HepG2 (cell line): Measurements from ENCODE around the gene ZNF584. TPM values are rescaled to one million over a fixed set of nuclear protein-coding genes. Genes with fewer than 3 reads are reported as not detected.

ENCODE experiments used
- ATAC-seq: fragments of 200-7000 bp; cut with Tn5 transposase; 3 replicates; pipeline ENCODE4 v1.9.1; 2020; ENCODE audit warnings: mild to moderate bottlenecking, moderate library complexity
- BruUV-seq: library from RNA; stranded (reverse); fragments of 400-500 nt; replicated peaks from 2 replicates; lab custom pipeline; 2021; lab: Mats Ljungman, UMichigan
- CTCF ChIA-PET: fragments of 300-600 bp; formaldehyde crosslinking; extraction: SDS; loops from one replicate; lab custom pipeline; 2021; ENCODE audit warnings: low total read pairs, inconsistent platforms, low intra/inter-chr PET ratio; lab: Yijun Ruan, JAX
- POLR2A ChIA-PET: fragments of 350-600 bp; sonication (Branson Sonifier 250); formaldehyde crosslinking; loops from one replicate; lab custom pipeline; 2020; ENCODE audit warnings: antibody characterized with exemption, inconsistent platforms; lab: Yijun Ruan, JAX
- DNase-seq: peaks from one replicate; pipeline ENCODE4 v3.0.0-alpha.2; 2015; ENCODE audit warnings: low spot score
- FAIRE-seq: peaks from 3 replicates; lab custom pipeline; 2011; peaks lifted over from hg19 to GRCh38; lab: Jason Lieb, UNC
- H2AFZ ChIP-seq: one replicate; pipeline ENCODE4 v1.6.1; 2011; ENCODE audit warnings: low read length, inconsistent platforms
- H3K27ac ChIP-seq: fragments of 300-600 bp; 3 replicates; pipeline ENCODE4 v1.8.0; 2011; ENCODE audit warnings: mixed run types, mild to moderate bottlenecking, mixed read lengths, low read length, inconsistent platforms; ENCODE audit not compliant: insufficient read depth; ENCODE audit errors: extremely low read length
- H3K27me3 ChIP-seq, 2 experiments: fragments of 200-600 bp in 1 of 2; 2 replicates in 1 of 2; 3 replicates in 1 of 2; pipeline versions ENCODE4 v1.6.0 to v1.8.0; 2011; ENCODE audit warnings: low read length in 2 of 2, mild to moderate bottlenecking in 2 of 2, moderate library complexity in 2 of 2, inconsistent platforms in 1 of 2; ENCODE audit not compliant: insufficient read depth in 2 of 2, control insufficient read depth in 1 of 2
- H3K36me3 ChIP-seq, 2 experiments: fragments of 200-600 bp in 1 of 2; replicated peaks in 1 of 2; 2 replicates in 1 of 2; 3 replicates in 1 of 2; pipeline versions ENCODE4 v1.5.1 to v1.8.0; 2011; ENCODE audit warnings: low read length in 2 of 2, inconsistent platforms in 1 of 2; ENCODE audit not compliant: insufficient read depth in 2 of 2, control insufficient read depth in 1 of 2
- H3K4me1 ChIP-seq: 2 replicates; pipeline ENCODE4 v1.5.1; 2012; ENCODE audit warnings: low read length, inconsistent platforms; ENCODE audit not compliant: insufficient read depth
- H3K4me2 ChIP-seq: 2 replicates; pipeline ENCODE4 v1.6.0; 2011; ENCODE audit warnings: low read depth, low read length, inconsistent platforms
- H3K4me3 ChIP-seq, 3 experiments: fragments of 200-600 bp in 1 of 3; sonication (generic), shearing (Covaris generic) in 1 of 3; replicated peaks in 1 of 3; 2 replicates each; pipeline ENCODE4 v1.5.1; 2011 to 2016; ENCODE audit warnings: low read length in 3 of 3, inconsistent platforms in 2 of 3, low read depth in 2 of 3, mild to moderate bottlenecking in 2 of 3, control low read depth in 1 of 3, mixed read lengths in 1 of 3; ENCODE audit not compliant: insufficient read depth in 1 of 3
- H3K79me2 ChIP-seq: one replicate; pipeline ENCODE4 v1.6.1; 2011; ENCODE audit warnings: low read length, inconsistent platforms; ENCODE audit not compliant: insufficient read depth
- H3K9ac ChIP-seq: 2 replicates; pipeline ENCODE4 v1.6.0; 2011; ENCODE audit warnings: mild to moderate bottlenecking, low read depth, low read length, inconsistent platforms; ENCODE audit not compliant: insufficient read depth
- H3K9me3 ChIP-seq: 2 replicates; pipeline ENCODE4 v1.5.1; 2012; ENCODE audit warnings: mild to moderate bottlenecking, low read length
- H4K20me1 ChIP-seq: 2 replicates; pipeline ENCODE4 v1.6.0; 2011; ENCODE audit warnings: inconsistent platforms, mild to moderate bottlenecking, low read length, moderate library complexity; ENCODE audit not compliant: insufficient read depth
- ATF2 ChIP-seq: sonication (generic); formaldehyde crosslinking; IDR thresholded peaks from 2 replicates; pipeline ENCODE4 v1.4.0; 2020; ENCODE audit warnings: missing genetic modification reagents
- ELK4 ChIP-seq: sonication (generic); formaldehyde crosslinking; IDR thresholded peaks from 2 replicates; pipeline ENCODE4 v1.9.0; 2021; ENCODE audit warnings: missing genetic modification reagents, borderline replicate concordance
- HOXA5 ChIP-seq: sonication (generic); formaldehyde crosslinking; IDR thresholded peaks from 2 replicates; pipeline ENCODE4 v1.4.0; 2020; ENCODE audit warnings: missing genetic modification reagents
- ISL2 ChIP-seq: sonication (generic); formaldehyde crosslinking; IDR thresholded peaks from 2 replicates; pipeline ENCODE4 v1.5.0; 2020; ENCODE audit warnings: missing genetic modification reagents
- MED13 ChIP-seq: sonication (generic); formaldehyde crosslinking; IDR thresholded peaks from 2 replicates; pipeline ENCODE4 v1.5.0; 2020; ENCODE audit warnings: missing genetic modification reagents
- NKX3-1 ChIP-seq: sonication (generic); formaldehyde crosslinking; IDR thresholded peaks from 2 replicates; pipeline ENCODE4 v1.5.0; 2020; ENCODE audit warnings: missing genetic modification reagents
- NR2F1 ChIP-seq, 2 experiments: fragments of 450-650 bp in 1 of 2; formaldehyde crosslinking in 1 of 2; IDR thresholded peaks; 2 replicates each; pipeline versions ENCODE4 v1.5.0 to v1.6.1; 2016 to 2020; ENCODE audit warnings: mild to moderate bottlenecking in 1 of 2, missing compliant biosample characterization in 1 of 2, missing genetic modification reagents in 1 of 2, moderate library complexity in 1 of 2
- TEF ChIP-seq: sonication (generic); formaldehyde crosslinking; IDR thresholded peaks from 2 replicates; pipeline ENCODE4 v1.5.0; 2020; ENCODE audit warnings: missing genetic modification reagents
- TFE3 ChIP-seq: IDR thresholded peaks from 2 replicates; pipeline ENCODE4 v1.6.1; 2016
- ZNF24 ChIP-seq: fragments of 450-650 bp; IDR thresholded peaks from 2 replicates; pipeline ENCODE4 v1.6.1; 2017; ENCODE audit warnings: antibody characterized with exemption, mild to moderate bottlenecking
- ZNF710 ChIP-seq: sonication (generic); formaldehyde crosslinking; IDR thresholded peaks from 2 replicates; pipeline ENCODE4 v1.5.0; 2020; ENCODE audit warnings: mild to moderate bottlenecking, missing genetic modification reagents, borderline replicate concordance
- ZNF792 ChIP-seq: IDR thresholded peaks from 2 replicates; pipeline ENCODE4 v1.6.1; 2016
- WGBS: methylation state at CpG from one replicate; pipeline ENCODE4 v1.1.6; 2017; ENCODE audit warnings: low lambda C conversion rate; 5-methylcytosine and 5-hydroxymethylcytosine counted together
- in situ Hi-C: cut with HindIII; loops from 2 replicates; pipeline ENCODE4 v1.10.0; 2017; ENCODE audit warnings: low pct_unique_long_range_greater_than_20kb; ENCODE audit not compliant: extremely low pct_ligation_motif_present
- intact Hi-C: fragments of 100-400 bp; cut with micrococcal nuclease; formaldehyde crosslinking; loops from one replicate; pipeline ENCODE4 v1.10.0; 2022; ENCODE audit not compliant: unreplicated experiment
- polyA plus RNA-seq, 8 experiments: library from polyadenylated mRNA; depleted of rRNA in 3 of 8; stranded (reverse) in 7 of 8; unstranded in 1 of 8; fragments of >200 nt; fragmentation: Illumina TruSeq in 4 of 8; extraction: Trizol in 4 of 8; gene quantifications; 2 replicates each; pipeline versions ENCODE4 v1.2.1 to v1.2.3, GENCODE V29; 2011 to 2016; ENCODE audit warnings: low read depth in 4 of 8, missing spikeins in 1 of 8, mixed read lengths in 1 of 8; ENCODE audit not compliant: insufficient read depth in 1 of 8
- total RNA-seq, 5 experiments: library from RNA; depleted of rRNA; stranded (reverse); fragments of >200 nt; fragmentation: Illumina TruSeq; extraction: Trizol; gene quantifications; 2 replicates each; pipeline ENCODE4 v1.2.3, GENCODE V29; 2016; ENCODE audit warnings: low read depth in 1 of 5

ZNF584 gene
- total and polyA plus RNA-seq, 2 of the 13 experiments (the other 11 are each of a cell fraction or from before 2014, with no cell fraction given), result 2.4 to 7.0 TPM

GRCh38 chr19:58455306-58455705 is 46.9 kb downstream of the ZNF584 start:
- Histone ChIP-seq H3K36me3 (no peaks in the 10 kb centered on the region), H3K9me3 (no peaks in the 10 kb centered on the region), H3K27me3 (no peaks in the 10 kb centered on the region), H3K9ac (no peak overlapping the region), H3K4me1 (peaks cover 7% of the 10 kb centered on the region), H3K27ac (no peak overlapping the region), H3K79me2 (no peaks in the 10 kb centered on the region), H4K20me1 (no peaks in the 10 kb centered on the region), H2AFZ (no peak overlapping the region), H3K4me2 (no peak overlapping the region), H3K4me3 (no peak overlapping the region)
- BruUV-seq, result no TSS peak
- ChIA-PET POLR2A (no interaction called here), CTCF (no interaction called here)
- TF ChIP-seq TFE3 (CRISPR knock-in tag), result no peak
- no peak for TF ChIP-seq HOXA5 (CRISPR knock-in tag)
- TF ChIP-seq ELK4 (CRISPR knock-in tag), result no peak
- no peak for TF ChIP-seq TEF
- no peak for TF ChIP-seq ZNF710
- no peak for TF ChIP-seq ZNF24
- TF ChIP-seq ZNF792 (CRISPR knock-in tag), result no peak
- no peak for TF ChIP-seq NKX3-1
- TF ChIP-seq ATF2 (CRISPR knock-in tag), result no peak
- TF ChIP-seq NR2F1 (CRISPR knock-in tag; IDR thresholded peaks at IDR 0.05), result no peak
- no peak for TF ChIP-seq ISL2 (CRISPR knock-in tag)
- no peak for TF ChIP-seq MED13
- ATAC-seq (no peak), FAIRE-seq (no peak), DNase-seq (no peak)
- in situ Hi-C loops, result no loop called here
- intact Hi-C loops, result no loop called here
- WGBS, result 97% methylated on average over 9 of the region's 21 CpGs
